ENCODE measurements around the gene C20orf141. TPM values are rescaled to one million over a fixed set of nuclear protein-coding genes. Genes with fewer than 3 reads are reported as not detected.

C20orf141 gene
- total and polyA plus RNA-seq, 12 donors, result not detected

DNA sequence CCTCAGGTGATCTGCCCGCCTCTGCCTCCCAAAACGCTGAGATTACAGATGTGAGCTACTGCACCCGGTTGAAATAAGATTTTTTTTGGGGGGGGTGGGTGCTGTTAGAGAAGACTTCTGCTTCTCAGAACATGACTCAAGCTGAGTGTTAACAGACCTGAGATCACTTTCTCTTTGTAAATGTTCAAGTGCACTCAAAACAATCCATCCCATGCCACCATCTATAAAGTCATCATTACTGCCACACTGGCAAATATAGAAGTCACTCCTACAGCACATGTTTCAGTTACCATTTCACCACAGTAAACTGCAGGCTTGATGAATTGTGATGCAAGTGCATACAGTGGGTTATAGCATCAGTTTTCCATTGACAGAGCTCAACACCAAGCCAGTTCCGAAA is 34.7 kb downstream of the C20orf141 start:
- intact Hi-C loops (cut with DNase I), result loop anchor here in 4 of 10 donors (5.0 to 10.0 kb wide), 4 partner anchors 92 to 185 kb away; partner anchors contain the start of genes EBF4 (in 1 of the 4) and IDH3B (in 1 of the 4)
- DNase-seq, result no peak
- peaks cover 0 to 14% (median 10%) of the 10 kb centered on the region in 9 donors for H3K4me1 ChIP-seq
- no peak overlapping the region for H3K27ac ChIP-seq
- ATAC-seq, result no peak
- H3K4me3 ChIP-seq, result no peak overlapping the region
- H3K9me3 ChIP-seq, result no peaks in the 10 kb centered on the region
- TF ChIP-seq, protein P1, sequence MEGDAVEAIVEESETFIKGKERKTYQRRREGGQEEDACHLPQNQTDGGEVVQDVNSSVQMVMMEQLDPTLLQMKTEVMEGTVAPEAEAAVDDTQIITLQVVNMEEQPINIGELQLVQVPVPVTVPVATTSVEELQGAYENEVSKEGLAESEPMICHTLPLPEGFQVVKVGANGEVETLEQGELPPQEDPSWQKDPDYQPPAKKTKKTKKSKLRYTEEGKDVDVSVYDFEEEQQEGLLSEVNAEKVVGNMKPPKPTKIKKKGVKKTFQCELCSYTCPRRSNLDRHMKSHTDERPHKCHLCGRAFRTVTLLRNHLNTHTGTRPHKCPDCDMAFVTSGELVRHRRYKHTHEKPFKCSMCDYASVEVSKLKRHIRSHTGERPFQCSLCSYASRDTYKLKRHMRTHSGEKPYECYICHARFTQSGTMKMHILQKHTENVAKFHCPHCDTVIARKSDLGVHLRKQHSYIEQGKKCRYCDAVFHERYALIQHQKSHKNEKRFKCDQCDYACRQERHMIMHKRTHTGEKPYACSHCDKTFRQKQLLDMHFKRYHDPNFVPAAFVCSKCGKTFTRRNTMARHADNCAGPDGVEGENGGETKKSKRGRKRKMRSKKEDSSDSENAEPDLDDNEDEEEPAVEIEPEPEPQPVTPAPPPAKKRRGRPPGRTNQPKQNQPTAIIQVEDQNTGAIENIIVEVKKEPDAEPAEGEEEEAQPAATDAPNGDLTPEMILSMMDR (IDR thresholded peaks at IDR 0.05), result no peak
- WGBS, 2 donors, result 90 to 91% methylated on average over 4 of the region's 4 CpGs
- no peaks in the 10 kb centered on the region for H3K27me3 ChIP-seq
- H3K36me3 ChIP-seq, result peaks cover 0 to 7% (median 0%) of the 10 kb centered on the region in 9 donors

DNA sequence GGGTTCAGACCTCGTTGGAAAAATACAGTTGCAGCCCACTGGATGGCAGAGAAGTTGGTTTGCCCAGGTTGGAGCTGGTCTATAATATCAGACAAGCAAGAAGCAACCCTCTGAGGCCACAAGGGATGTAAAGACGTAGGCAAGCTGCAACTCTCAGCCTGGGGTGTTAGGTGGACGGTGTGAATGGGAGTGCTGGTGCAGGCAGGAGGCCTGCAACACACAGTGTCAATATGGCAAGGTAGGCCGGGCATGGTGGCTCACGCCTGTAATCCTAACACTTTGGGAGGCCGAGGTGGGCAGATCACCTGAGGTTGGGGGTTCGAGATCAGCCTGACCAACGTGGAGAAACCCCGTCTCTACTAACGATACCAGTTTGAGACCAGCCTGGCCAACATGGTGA is 36.3 kb downstream of the C20orf141 start:
- Histone ChIP-seq H3K4me3 (no peak overlapping the region), H3K27me3 (no peaks in the 10 kb centered on the region), H3K9me3 (no peaks in the 10 kb centered on the region), H3K36me3 (peaks cover 0 to 5% (median 0%) of the 10 kb centered on the region in 9 donors), H3K27ac (no peak overlapping the region), H3K4me1 (peaks cover 0 to 14% (median 10%) of the 10 kb centered on the region in 9 donors)
- TF ChIP-seq, protein P1 (IDR thresholded peaks at IDR 0.05), result no peak
- ATAC-seq, result no peak
- intact Hi-C loops (cut with DNase I), result loop anchor here in 5 of 10 donors (5.0 to 10.0 kb wide), 4 partner anchors 94 to 156 kb away; partner anchors contain the start of gene EBF4 (in 1 of the 5)
- 91 to 96% methylated on average over 10 of the region's 10 CpGs for WGBS, 2 donors
- no peak for DNase-seq

GRCh38 chr20:2858591-2858990 is 43.8 kb downstream of the C20orf141 start:
- TF ChIP-seq, protein P1 (IDR thresholded peaks at IDR 0.05), result no peak
- Histone ChIP-seq H3K4me1 (peaks cover 0 to 15% (median 6%) of the 10 kb centered on the region in 9 donors), H3K27ac (no peak overlapping the region), H3K27me3 (no peaks in the 10 kb centered on the region), H3K9me3 (no peaks in the 10 kb centered on the region), H3K36me3 (peaks cover 0 to 42% (median 25%) of the 10 kb centered on the region in 9 donors), H3K4me3 (no peak overlapping the region)
- 80 to 88% methylated on average over 2 of the region's 2 CpGs for WGBS, 2 donors
- intact Hi-C loops (cut with DNase I), result loop anchor here in 3 of 10 donors (10.0 kb wide), 2 partner anchors 104 to 164 kb away; partner anchors contain the start of gene EBF4 (in 1 of the 3)
- ATAC-seq, result no peak
- no peak for DNase-seq

DNA sequence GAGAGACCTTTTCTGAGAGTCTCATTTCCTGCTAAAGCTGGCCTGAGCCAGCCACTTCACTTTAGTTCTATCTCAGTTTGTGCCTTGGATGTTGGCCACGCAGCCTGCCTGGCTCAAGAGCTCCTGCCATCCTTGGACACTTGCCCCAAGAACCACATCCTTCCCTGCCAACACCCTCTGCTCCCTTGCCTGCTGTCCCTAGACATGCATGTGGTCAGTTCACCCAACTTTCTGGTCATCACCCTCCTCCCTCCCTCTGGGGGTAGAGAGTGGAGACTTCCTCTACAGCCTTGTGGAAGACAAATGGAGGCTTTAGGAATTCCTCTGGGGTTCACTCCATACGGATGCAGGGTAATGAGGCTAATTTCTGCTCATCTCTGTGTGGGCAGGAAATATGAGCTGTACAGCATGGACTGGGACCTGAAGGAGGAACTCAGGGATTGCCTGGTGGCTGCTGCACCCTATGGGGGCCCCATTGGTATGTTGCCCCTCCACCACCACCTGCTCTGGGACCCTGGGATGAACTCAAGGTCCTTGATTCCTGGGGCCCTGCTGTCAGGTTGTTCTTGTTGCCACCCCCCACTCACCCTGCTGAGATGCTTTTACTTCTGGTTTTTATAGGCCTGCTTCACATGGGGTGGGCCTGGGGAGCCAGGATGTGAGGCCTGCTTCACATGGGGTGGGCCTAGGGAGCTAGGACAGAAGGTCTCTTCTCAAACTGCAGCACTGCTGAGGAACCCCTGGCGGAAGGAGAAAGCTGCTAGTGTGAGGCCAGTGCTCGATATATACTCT is 44.7 kb downstream of the C20orf141 start:
- intact Hi-C loops (cut with DNase I), result loop anchor here in 4 of 10 donors (10.0 kb wide), 4 partner anchors 105 to 165 kb away; partner anchors contain the start of gene EBF4 (in 1 of the 4)
- Histone ChIP-seq H3K27me3 (no peaks in the 10 kb centered on the region), H3K4me1 (peaks cover 0 to 15% (median 6%) of the 10 kb centered on the region in 9 donors), H3K4me3 (no peak overlapping the region), H3K36me3 (peaks cover 0 to 52% (median 31%) of the 10 kb centered on the region in 9 donors), H3K9me3 (no peaks in the 10 kb centered on the region), H3K27ac (no peak overlapping the region)
- TF ChIP-seq, protein P1 (IDR thresholded peaks at IDR 0.05), result no peak
- ATAC-seq (peak in 6 of 8 donors; percentile 46 to 66 (median 58)), DNase-seq (no peak)
- 75 to 79% methylated on average over 4 of the region's 4 CpGs for WGBS, 2 donors
